ENCODE measurements around the gene CCDC175. TPM values are rescaled to one million over a fixed set of nuclear protein-coding genes. Genes with fewer than 3 reads are reported as not detected.
A peak's percentile ranks its signal among the peaks of the same experiment; 100 is the strongest.

CCDC175 gene
- polyA plus RNA-seq (ENCODE audit: insufficient read length in 4 of 4) = 1 to 10 TPM in 2 of 4 donors, under 1 TPM in 2; 0.66 to 1.8 (median 1.0) TPM

DNA sequence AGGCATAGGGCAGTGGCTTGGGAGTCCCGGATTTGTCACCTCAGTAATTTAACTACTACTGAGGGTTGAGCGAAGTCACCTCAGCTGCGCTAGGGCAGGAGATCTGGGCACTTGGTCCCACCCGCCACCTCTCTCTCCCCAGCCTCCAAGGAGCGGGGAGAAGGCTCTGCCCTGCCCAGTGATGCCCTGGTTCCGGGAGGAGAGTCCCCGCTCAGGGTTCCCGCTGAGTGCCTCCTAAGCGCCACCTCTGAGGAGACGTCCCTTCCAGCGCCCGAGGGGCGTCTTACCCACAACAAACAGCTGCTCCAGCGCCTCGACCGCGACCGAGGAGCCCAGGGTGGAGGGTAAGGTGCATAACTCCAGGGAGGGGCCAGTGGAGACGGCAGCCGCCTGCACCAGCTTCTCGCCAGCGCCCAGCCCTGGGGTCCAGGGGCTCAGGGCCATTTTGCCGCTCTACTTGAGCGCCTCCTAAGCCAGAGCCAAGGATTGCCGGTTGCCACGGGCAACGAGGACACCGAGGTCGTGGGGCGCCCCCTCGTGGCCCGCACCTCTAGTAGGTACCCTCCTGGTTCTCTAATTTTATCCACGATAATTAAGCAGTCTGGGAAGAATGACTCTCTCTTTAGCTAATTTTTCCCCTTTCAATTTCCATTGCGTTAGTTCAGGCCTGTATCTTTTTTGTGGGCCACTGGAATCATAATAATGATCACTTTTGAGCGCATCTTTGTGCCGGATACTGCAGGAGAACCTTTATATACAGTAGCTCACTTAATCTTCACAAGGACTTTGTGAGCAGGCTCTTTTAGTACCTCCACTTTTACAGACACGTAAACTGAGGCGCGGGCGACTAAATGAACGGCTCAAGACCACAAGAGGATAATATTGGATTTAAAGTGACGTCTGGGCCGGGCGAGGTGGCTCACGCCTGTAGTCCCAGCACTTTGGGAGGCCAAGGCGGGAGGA lies at the start of gene CCDC175:
Gene CCDC175 (minus strand): TSS at position 481 of the 963 bp plus-strand sequence. CDS start 37 bp downstream, at position 444.
- DNase-seq (ENCODE audit: low read depth in 4 of 4, low spot score in 3 of 4) = peak; percentile 73 to 83 (median 79)

DNA sequence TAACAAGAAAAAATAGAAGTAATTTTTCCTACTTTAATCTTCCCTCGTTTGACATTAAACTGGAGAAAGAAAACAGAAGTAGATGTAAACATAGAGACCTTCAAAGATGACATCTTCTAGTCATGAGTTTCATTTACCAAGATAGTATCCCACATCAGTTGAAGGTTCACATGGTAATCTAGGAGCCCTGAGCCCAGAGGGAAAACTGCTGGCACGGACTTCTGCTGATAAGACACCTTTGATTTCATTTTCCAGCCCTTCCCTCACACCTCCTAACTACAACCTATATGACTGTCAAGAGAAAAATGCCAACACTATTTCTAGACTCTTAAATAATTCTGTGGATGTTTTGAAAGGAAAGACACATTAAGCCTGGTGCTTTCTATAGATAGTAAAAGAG lies 46.0 kb upstream of the CCDC175 start:
- DNase-seq (ENCODE audit: low read depth in 4 of 4, low spot score in 3 of 4) = no peak

- no peak for DNase-seq (ENCODE audit: low read depth in 4 of 4, low spot score in 3 of 4)
These were observed 42.4 kb upstream of the CCDC175 start for GRCh38 chr14:59619061-59619460.

DNA sequence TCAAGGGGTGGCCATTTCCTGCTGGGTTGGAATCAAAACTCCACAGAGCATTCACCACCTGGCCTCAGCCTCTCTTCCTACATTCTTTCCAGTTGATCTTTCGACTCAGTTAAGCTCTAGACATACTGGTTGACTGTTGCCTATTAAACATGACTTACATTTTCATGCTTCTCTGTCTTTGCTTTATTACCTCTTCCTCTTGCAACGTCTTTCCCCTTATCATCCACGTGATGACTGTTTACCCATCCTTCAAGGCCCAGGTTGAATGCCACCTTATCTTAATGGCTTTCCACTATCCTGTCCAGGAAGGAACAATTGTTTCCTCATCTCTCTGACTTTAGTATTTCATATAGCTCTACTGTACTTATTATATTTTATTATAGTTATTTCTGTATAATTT lies 24.4 kb upstream of the CCDC175 start:
- no peak for DNase-seq (ENCODE audit: low read depth in 4 of 4, low spot score in 3 of 4)

GRCh38 chr14:59600211-59600945 lies 23.8 kb upstream of the CCDC175 start:
- no peak for DNase-seq (ENCODE audit: low read depth in 4 of 4, low spot score in 3 of 4)

DNA sequence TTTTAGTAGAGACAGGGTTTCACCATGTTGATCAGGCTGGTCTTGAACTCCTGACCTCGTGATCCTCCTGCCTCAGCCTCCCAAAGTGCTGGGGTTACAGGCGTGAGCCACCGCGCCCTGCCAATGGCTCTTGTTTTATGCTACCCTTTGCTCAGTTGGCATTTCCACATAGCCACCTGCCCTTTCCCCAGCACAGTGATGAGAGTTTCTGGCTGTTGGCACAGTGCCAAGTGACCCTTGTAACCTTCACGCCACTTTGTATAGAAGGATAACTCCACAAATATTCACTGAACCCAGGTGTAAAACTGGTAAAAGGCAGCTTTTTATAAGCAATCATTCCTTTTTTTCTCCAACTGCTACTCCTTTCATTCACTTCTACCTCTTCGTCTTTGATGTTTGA lies 18.5 kb upstream of the CCDC175 start:
- DNase-seq (ENCODE audit: low read depth in 4 of 4, low spot score in 3 of 4) = no peak

GRCh38 chr14:59591641-59592370 lies 15.2 kb upstream of the CCDC175 start:
- no peak for DNase-seq (ENCODE audit: low read depth in 4 of 4, low spot score in 3 of 4)

DNA sequence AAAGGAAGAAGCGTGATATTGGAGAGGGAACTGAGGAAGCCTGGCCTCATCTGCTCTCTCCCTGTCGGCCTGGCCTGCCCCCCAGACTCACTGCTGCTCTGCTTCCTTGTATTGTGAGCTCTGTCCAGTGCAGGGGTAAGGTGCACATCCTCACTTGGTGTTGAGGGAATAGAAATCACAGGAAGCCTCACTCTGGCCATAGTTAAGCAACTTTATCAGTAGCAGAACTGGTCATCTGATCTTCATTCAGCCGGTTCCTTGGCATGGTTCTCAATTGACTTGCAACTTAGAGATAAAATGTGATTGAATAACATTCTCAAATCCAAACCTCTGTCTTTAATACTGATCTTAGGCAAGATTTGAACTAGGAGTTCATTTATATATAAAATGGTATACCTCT lies 11.5 kb upstream of the CCDC175 start:
- no peak for DNase-seq (ENCODE audit: low read depth in 4 of 4, low spot score in 3 of 4)

DNA sequence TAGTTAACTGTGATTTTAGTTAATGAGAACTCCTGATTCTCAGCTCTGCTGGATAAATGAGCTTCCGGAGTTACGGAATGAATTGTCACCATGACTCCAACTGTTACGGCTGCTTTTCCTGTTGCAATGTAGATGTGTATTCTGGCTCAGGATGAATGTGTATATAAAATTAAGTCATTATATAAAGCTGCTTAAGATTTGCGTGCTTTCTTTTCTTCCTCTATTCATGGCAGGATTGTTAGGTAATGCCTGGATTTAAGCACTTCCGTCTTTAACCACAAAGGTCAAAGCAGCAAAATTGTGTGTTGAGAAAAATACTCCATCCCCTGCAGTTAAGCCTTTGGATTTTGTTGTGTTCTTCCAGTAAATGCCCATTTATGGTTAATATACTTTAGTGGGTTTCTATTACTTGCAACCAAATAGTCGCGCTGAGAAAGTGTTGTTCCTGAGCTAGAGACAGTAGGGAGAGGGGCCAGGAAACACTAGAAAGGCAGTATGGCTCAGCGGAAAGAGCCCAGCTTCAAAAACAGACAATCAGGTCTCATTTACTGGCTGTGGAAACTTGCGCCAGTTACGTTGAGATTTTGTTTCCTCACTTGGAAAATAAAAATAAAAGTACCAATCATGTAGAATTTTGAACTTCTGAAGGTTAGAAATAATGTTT lies 9.4 kb upstream of the CCDC175 start:
- no peak for DNase-seq (ENCODE audit: low read depth in 4 of 4, low spot score in 3 of 4)

GRCh38 chr14:59583755-59584154 lies 7.1 kb upstream of the CCDC175 start:
- no peak for DNase-seq (ENCODE audit: low read depth in 4 of 4, low spot score in 3 of 4)

DNA sequence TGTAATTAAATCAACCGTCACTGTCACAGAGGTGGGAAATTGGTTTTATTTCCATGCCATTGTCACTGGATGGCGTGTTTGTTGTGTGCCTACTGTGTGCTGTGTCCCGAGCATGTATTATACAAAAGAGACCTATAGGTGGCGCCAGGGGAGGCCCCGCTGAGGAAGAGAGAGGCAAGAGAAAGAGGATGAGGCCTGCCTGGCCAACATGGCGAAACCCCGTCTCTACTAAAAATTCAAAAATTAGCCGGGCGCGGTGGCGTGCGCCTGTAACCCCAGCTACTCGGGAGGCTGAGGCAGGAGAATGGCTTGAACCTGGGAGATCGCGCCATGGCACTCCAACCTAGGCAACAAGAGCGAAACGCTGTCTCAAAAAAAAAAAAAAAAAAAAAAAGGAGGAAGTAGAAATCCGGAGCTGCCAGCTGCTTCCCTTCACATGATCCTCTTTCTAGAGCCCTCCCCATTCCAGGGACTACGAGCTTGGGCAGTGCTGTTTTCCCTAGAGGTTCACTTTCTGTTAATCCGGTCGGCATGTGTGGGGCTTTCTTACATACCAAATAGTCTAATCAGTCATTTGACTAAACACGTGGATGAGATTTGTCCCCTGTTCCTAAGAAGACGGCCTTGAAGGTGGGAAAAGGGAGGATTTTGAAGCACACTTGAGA lies 6.4 kb upstream of the CCDC175 start:
- DNase-seq (ENCODE audit: low read depth in 4 of 4, low spot score in 3 of 4) = no peak

GRCh38 chr14:59582161-59582560 lies 5.5 kb upstream of the CCDC175 start:
- no peak for DNase-seq (ENCODE audit: low read depth in 4 of 4, low spot score in 3 of 4)

DNA sequence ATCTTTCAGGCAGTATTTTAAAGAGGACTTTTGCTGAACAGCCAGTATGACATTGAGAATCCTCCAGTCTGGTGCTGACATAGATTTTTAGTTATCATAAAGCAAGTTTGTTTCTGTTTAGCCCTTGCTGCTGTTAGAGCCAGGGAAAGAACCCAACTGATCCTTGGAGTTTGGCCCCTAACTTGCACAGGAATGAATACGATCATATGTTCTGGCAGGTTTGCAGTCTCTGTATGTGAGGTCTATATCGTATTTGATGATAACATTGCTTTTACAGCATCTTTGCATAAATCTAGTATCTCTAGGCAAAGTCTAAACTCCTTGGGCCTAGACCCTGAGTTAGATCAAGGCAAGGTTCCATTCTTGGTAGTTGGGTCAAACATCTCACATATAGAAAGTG lies 4.3 kb upstream of the CCDC175 start:
- DNase-seq (ENCODE audit: low read depth in 4 of 4, low spot score in 3 of 4) = no peak

- no peak for DNase-seq (ENCODE audit: low read depth in 4 of 4, low spot score in 3 of 4)
These were observed 6.5 kb downstream of the CCDC175 start for GRCh38 chr14:59570122-59570521.

DNA sequence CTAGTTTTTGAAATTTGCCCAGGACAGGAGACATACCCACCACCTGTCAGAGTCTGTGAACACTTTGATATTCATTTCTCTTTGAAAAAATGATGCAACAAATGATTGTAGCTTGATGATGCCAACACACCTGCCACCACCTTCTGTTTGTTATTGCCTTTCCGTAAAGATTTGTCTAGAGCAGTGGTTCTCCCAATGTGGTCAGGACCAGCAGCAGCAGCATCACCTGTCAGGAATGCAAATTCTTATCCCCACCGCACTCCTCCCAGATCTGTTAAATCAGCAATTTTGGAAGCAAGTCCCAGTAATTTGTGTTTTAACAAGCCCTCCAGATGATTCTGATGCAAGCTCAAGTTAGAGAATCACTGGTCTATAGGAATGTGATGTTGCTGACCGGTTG lies 9.9 kb downstream of the CCDC175 start:
- no peak for DNase-seq (ENCODE audit: low read depth in 4 of 4, low spot score in 3 of 4)

- no peak for DNase-seq (ENCODE audit: low read depth in 4 of 4, low spot score in 3 of 4)
These were observed 10.3 kb downstream of the CCDC175 start for GRCh38 chr14:59566296-59566695.

DNA sequence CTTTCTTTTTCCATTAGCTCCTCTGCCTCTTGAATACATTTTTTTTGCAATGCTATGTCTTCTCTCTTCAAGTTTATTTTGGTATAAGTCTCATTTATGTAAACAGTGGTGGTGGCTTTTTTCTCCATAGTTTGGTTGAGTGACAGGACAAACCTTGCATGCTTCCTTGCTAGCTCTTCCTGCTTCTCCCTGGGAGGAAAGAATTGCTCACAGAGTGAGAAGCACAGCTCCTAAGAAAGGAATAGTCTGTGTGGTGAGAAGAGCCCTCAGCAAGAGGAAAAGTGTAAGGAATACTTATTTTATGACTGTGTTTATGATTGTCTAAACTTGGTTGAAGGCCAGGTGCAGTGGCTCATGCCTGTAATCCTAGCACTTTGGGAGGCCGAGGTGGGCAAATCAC lies 11.5 kb downstream of the CCDC175 start:
- no peak for DNase-seq (ENCODE audit: low read depth in 4 of 4, low spot score in 3 of 4)

- no peak for DNase-seq (ENCODE audit: low read depth in 4 of 4, low spot score in 3 of 4)
These were observed 12.2 kb downstream of the CCDC175 start for GRCh38 chr14:59564366-59564765.

DNA sequence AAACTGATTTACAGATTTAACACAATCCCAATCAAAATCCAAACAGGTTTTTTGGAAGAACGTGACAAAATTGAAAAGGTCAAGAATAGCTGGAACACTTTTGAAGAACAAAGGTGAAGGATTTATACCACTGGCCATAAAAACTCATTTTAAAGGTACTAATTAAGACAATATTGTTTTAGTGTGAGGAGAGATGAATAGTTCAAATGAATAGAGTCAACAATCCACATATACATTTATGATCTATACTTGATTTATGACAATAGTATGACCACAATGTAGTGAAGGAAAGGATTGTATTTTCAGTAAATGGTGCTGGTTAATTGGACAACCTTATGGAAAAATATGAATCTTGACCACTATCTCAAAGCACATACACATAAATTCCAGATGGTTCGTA lies 29.3 kb downstream of the CCDC175 start:
- DNase-seq (ENCODE audit: low read depth in 4 of 4, low spot score in 3 of 4) = no peak

GRCh38 chr14:59543873-59544272 lies 32.7 kb downstream of the CCDC175 start:
- DNase-seq (ENCODE audit: low read depth in 4 of 4, low spot score in 3 of 4) = no peak

Measured in left renal pelvis (tissue), 4 donors.